Activated CD4-positive, alpha-beta T cell treated with anti-CD3 and anti-CD28 coated beads for 36 hours (primary cell): ENCODE data around the gene TSPAN10. TPM values are rescaled to one million over a fixed set of nuclear protein-coding genes. Genes with fewer than 3 reads are reported as not detected.

Source experiments
- ATAC-seq: fragments of 200-7000 bp; cut with Tn5 transposase; one replicate; pipeline ENCODE4 v1.10.0; 2021; ENCODE audit warnings: mild to moderate bottlenecking, moderate library complexity
- CTCF ChIA-PET: fragments of 350-600 bp; sonication (Branson Sonifier 250); formaldehyde crosslinking; loops from one replicate; lab custom pipeline; 2021; ENCODE audit warnings: antibody characterized with exemption; lab: Charles Lee
- POLR2A ChIA-PET: fragments of 350-600 bp; sonication (Branson Sonifier 250); formaldehyde crosslinking; loops from one replicate; lab custom pipeline; 2021; ENCODE audit warnings: antibody characterized with exemption, inconsistent platforms; lab: Charles Lee
- DNase-seq: peaks from one replicate; pipeline ENCODE4 v3.0.0-alpha.2; 2020
- H3K27ac Mint-ChIP-seq: one replicate; pipeline ENCODE4 v1.8.0; 2021; ENCODE audit warnings: mixed read lengths
- H3K27me3 Mint-ChIP-seq: one replicate; pipeline ENCODE4 v1.8.0; 2021; ENCODE audit warnings: mixed read lengths
- H3K36me3 Mint-ChIP-seq: one replicate; pipeline ENCODE4 v1.8.0; 2021; ENCODE audit warnings: low read depth, mixed read lengths
- H3K4me1 Mint-ChIP-seq: one replicate; pipeline ENCODE4 v1.8.0; 2021; ENCODE audit warnings: mixed read lengths
- H3K4me3 Mint-ChIP-seq: one replicate; pipeline ENCODE4 v1.8.0; 2021; ENCODE audit warnings: mild to moderate bottlenecking, moderate library complexity, mixed read lengths
- H3K9me3 Mint-ChIP-seq: one replicate; pipeline ENCODE4 v1.8.0; 2021; ENCODE audit warnings: low read depth, mixed read lengths
- intact Hi-C, 2 experiments: fragments of 100-400 bp; cut with DNase I in 1 of 2; cut with micrococcal nuclease in 1 of 2; formaldehyde crosslinking; loops; one replicate each; pipeline versions ENCODE4 v1.14.2 to v1.15.1; 2022 to 2024; cut with DNase I, micrococcal nuclease
- total RNA-seq, 2 experiments: library from RNA; stranded (reverse); gene quantifications; one replicate each; pipeline ENCODE4 v1.2.3, GENCODE V29; 2021

TSPAN10 gene
- under 1 TPM; 0.34 to 0.35 TPM for total RNA-seq

DNA sequence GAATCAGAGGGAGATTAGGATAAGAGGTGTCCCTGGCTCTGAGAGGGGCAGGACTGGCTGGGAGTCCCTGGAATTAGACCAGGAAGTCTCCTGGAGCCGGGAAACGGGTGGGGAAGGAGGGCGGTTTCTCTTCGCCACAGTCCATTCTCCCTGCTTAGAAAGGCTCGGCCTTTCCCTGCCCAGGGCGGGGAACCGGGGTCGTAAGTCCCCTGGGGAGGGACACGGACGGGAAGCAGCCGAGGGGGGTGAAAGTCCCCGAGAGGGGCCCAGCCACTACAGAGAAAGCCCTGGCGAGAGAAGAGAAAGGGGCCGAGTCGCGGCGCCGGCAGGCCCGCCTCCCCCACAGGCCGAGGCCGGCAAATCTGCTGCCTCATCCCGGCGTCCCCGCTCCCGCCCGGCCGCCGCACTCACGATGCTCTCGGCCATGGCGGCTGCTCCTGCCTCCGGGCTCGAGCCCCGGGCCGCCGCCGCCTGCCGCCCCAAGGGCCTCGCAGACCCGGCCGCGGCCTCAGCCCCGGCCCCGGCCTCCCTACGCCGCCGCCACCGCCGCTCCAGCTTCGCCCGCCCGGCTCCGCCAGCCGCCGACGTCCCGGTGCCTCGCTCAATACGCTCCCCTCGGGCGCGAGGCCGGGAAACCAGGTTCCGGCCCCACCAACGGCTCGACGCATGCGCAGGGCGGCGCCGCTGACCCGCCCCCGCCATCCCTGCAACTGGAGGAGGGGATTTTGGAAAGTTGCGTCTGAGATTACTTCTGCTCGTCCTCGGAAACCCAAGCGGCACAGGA, at the start of gene TSPAN10, which contains the start of gene NPLOC4:
Gene TSPAN10, plus strand, starts transcription at position 692 of the 784 bp plus-strand sequence. CDS start 5,217 bp downstream, outside the sequence.
Gene NPLOC4, minus strand, starts transcription at position 608 of the 784 bp plus-strand sequence. Its CDS starts 182 bp downstream, at position 426.
- ATAC-seq (peak; percentile 89), DNase-seq (peak; percentile 91)
- Mint-ChIP-seq H3K27ac (peak within 1 kb of the TSS; percentile 84), H3K4me1 (peaks cover 23% of the 10 kb centered on the region), H3K4me3 (peak within 1 kb of the TSS; percentile 96), H3K9me3 (no peaks in the 10 kb centered on the region), H3K27me3 (no peaks in the 10 kb centered on the region), H3K36me3 (peaks cover 11% of the 10 kb centered on the region)
- ChIA-PET CTCF (interaction anchor here (0.6 kb wide), 2 partner anchors 91 to 533 kb away, joined by 3 read pairs; no protein-coding TSS in a partner anchor), POLR2A (interaction anchor here (0.9 to 1.5 kb wide), 3 partner anchors 10 to 84 kb away, joined by 3 to 4 read pairs (median 3); partner anchors contain the start of genes ARL16, FAAP100 and HGS)
- intact Hi-C loops, result loop anchor here (1.0 to 2.0 kb wide), 14 partner anchors 28 to 413 kb away; partner anchors contain the start of genes ACTG1 (in 1 of the 2), ALYREF (in 1 of the 2), ANAPC11 (in 1 of the 2) and ARL16 (in 1 of the 2)

DNA sequence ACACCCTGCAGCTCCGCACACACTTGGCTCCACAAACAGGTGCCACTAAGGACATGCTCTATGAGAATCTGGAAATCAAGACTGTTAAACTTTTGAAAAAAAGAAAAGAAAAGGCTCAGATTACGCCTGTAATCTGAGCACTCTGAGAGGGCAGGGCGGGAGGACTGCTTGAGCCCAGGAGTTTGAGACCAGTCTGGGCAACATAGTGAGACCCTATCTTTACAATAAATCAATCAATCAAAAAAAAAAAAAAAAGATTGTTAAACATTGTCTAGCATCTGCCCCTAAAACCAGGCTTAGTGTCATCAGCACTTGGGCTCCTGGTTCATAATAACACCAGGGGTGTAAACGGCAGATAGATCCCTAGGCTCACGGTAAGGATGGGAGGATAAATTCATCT, 47.4 kb upstream of the TSPAN10 start:
- H3K4me3 Mint-ChIP-seq, result no peak overlapping the region
- intact Hi-C loops, result no loop called here
- H3K9me3 Mint-ChIP-seq, result no peaks in the 10 kb centered on the region
- ChIA-PET POLR2A (no interaction called here), CTCF (interaction anchor here (1.1 kb wide), 1 partner anchor 11 kb away, joined by 3 read pairs; no protein-coding TSS in a partner anchor)
- no peaks in the 10 kb centered on the region for H3K4me1 Mint-ChIP-seq
- H3K27ac Mint-ChIP-seq, result no peak overlapping the region
- no peaks in the 10 kb centered on the region for H3K27me3 Mint-ChIP-seq
- no peak for ATAC-seq
- no peak for DNase-seq
- H3K36me3 Mint-ChIP-seq, result peaks cover 53% of the 10 kb centered on the region

- Mint-ChIP-seq H3K4me3 (no peak overlapping the region), H3K36me3 (peaks cover 55% of the 10 kb centered on the region), H3K27ac (no peak overlapping the region), H3K4me1 (no peaks in the 10 kb centered on the region), H3K27me3 (no peaks in the 10 kb centered on the region), H3K9me3 (no peaks in the 10 kb centered on the region)
- ChIA-PET CTCF (interaction anchor here (1.1 kb wide), 1 partner anchor 11 kb away, joined by 3 read pairs; no protein-coding TSS in a partner anchor), POLR2A (no interaction called here)
- intact Hi-C loops, result no loop called here
- DNase-seq (no peak), ATAC-seq (no peak)
Measured at GRCh38 chr17:81590121-81590520, 46.9 kb upstream of the TSPAN10 start.

DNA sequence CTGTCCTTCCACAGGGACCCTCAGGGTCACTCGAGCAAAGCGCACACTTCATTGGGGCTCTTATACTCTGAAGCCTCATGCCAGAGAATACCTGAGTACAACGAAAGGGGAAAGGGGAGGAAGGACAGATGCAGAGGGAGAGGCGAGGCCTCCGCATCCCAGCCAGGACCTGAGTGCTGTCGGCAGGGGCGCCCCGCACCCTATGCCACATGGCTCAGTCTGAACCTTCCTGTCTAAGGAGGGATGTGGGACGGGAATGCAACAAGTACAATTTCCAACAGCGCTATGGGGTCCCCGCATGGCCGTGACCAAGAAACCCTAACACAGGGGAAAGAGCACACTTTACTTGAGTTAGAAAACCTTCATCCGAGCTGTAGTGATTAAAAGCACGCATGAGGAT, 45.0 kb upstream of the TSPAN10 start:
- intact Hi-C loops, result no loop called here
- ATAC-seq (no peak), DNase-seq (no peak)
- no peak overlapping the region for H3K4me3 Mint-ChIP-seq
- peaks cover 50% of the 10 kb centered on the region for H3K36me3 Mint-ChIP-seq
- H3K27ac Mint-ChIP-seq, result no peak overlapping the region
- POLR2A ChIA-PET, result no interaction called here
- H3K27me3 Mint-ChIP-seq, result no peaks in the 10 kb centered on the region
- no peaks in the 10 kb centered on the region for H3K4me1 Mint-ChIP-seq
- no peaks in the 10 kb centered on the region for H3K9me3 Mint-ChIP-seq
- CTCF ChIA-PET, result interaction anchor here (1.1 kb wide), 1 partner anchor 9 kb away, joined by 4 read pairs; no protein-coding TSS in a partner anchor

- no peak overlapping the region for H3K27ac Mint-ChIP-seq
- no peak overlapping the region for H3K4me3 Mint-ChIP-seq
- no peaks in the 10 kb centered on the region for H3K27me3 Mint-ChIP-seq
- H3K9me3 Mint-ChIP-seq, result no peaks in the 10 kb centered on the region
- ATAC-seq (no peak), DNase-seq (no peak)
- ChIA-PET CTCF (interaction anchor here (1.1 kb wide), 1 partner anchor 8 kb away, joined by 4 read pairs; no protein-coding TSS in a partner anchor), POLR2A (no interaction called here)
- no peaks in the 10 kb centered on the region for H3K4me1 Mint-ChIP-seq
- peaks cover 49% of the 10 kb centered on the region for H3K36me3 Mint-ChIP-seq
- intact Hi-C loops, result no loop called here
Measured at GRCh38 chr17:81593105-81593871, 43.7 kb upstream of the TSPAN10 start.

- POLR2A ChIA-PET, result no interaction called here
- H3K27ac Mint-ChIP-seq, result no peak overlapping the region
- H3K4me1 Mint-ChIP-seq, result no peaks in the 10 kb centered on the region
Measured at GRCh38 chr17:81599719-81600486, 37.1 kb upstream of the TSPAN10 start.

DNA sequence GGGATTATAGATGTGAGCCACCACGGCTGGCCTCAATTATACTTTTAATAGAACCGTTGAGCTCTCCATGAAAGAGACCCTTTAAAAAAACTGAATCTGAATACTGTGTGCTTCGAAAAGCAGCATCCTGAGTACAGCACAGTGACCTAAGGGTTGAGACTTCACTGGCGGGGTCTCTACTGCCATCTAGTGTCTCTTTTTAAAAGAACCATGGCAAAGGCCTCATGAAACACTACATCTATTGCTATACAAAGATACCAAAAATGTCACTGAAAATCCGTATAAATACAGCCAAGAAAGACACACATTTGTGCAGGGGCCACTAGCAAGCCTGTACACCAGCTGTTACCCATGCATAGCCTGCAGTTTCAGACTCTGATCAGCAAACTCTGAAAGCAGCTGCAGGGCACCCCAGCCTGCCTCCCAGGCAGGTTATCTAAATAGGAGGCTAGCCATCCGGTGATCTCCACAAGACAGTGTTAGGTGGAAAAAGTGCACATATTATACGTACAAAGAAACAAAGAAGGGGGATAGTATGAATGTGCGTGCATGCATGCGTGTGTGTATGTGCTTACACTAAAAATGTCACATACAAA, 35.4 kb upstream of the TSPAN10 start:
- no peaks in the 10 kb centered on the region for H3K4me1 Mint-ChIP-seq
- DNase-seq, result peak; percentile 48
- peak; percentile 99 for ATAC-seq
- no peaks in the 10 kb centered on the region for H3K9me3 Mint-ChIP-seq
- ChIA-PET POLR2A (no interaction called here), CTCF (interaction anchor here (0.5 to 2.1 kb wide), 22 partner anchors 9 to 339 kb away, joined by 3 to 18 read pairs (median 3); partner anchors contain the start of gene FAAP100)
- H3K27ac Mint-ChIP-seq, result no peak overlapping the region
- no peaks in the 10 kb centered on the region for H3K27me3 Mint-ChIP-seq
- H3K4me3 Mint-ChIP-seq, result no peak overlapping the region
- peaks cover 35% of the 10 kb centered on the region for H3K36me3 Mint-ChIP-seq
- intact Hi-C loops, result loop anchor here (1.0 to 2.0 kb wide), 3 partner anchors 87 to 349 kb away; no protein-coding TSS in a partner anchor

More at GRCh38 chr17:81599719-81600486, 37.1 kb upstream of the TSPAN10 start:
- DNase-seq, result no peak
- ATAC-seq, result no peak
- Mint-ChIP-seq H3K36me3 (peaks cover 41% of the 10 kb centered on the region), H3K27me3 (no peaks in the 10 kb centered on the region), H3K4me3 (no peak overlapping the region), H3K9me3 (no peaks in the 10 kb centered on the region)
- CTCF ChIA-PET, result interaction anchor here (0.7 to 2.1 kb wide), 8 partner anchors 10 to 290 kb away, joined by 3 to 18 read pairs (median 4); no protein-coding TSS in a partner anchor
- intact Hi-C loops, result loop anchor here (2.0 kb wide), 2 partner anchors 85 to 347 kb away; no protein-coding TSS in a partner anchor

GRCh38 chr17:81603846-81604610, 33.0 kb upstream of the TSPAN10 start:
- intact Hi-C loops, result no loop called here

DNA sequence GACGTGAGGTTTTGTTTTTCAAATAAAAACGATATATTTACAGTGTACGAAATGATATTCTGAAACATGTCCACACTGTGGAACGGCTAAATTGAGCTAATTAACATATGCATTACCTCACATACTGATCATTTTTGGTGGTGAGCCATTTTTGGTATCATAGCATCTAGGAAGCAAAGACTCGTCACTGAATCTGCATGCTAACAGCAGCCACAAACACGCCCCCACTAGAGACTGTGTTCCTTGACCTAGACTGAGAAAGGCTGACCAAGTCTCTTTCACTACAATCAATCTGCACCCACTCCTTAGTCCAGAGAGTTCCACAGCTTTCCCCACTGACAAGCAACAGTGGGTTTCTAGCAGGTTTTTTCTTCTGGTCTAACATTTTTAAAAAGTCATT, 29.6 kb upstream of the TSPAN10 start:
- Mint-ChIP-seq H3K4me3 (no peak overlapping the region), H3K27me3 (no peaks in the 10 kb centered on the region), H3K4me1 (peaks cover 2% of the 10 kb centered on the region), H3K9me3 (no peaks in the 10 kb centered on the region), H3K36me3 (peaks cover 23% of the 10 kb centered on the region), H3K27ac (no peak overlapping the region)
- ATAC-seq (peak; percentile 23), DNase-seq (no peak)
- ChIA-PET CTCF (interaction anchor here (0.6 to 1.5 kb wide), 2 partner anchors 88 to 248 kb away, joined by 3 to 4 read pairs; no protein-coding TSS in a partner anchor), POLR2A (no interaction called here)
- intact Hi-C loops, result no loop called here

More at GRCh38 chr17:81603846-81604610, 33.0 kb upstream of the TSPAN10 start:
- Mint-ChIP-seq H3K4me3 (no peak overlapping the region), H3K9me3 (no peaks in the 10 kb centered on the region), H3K36me3 (peaks cover 28% of the 10 kb centered on the region), H3K27me3 (no peaks in the 10 kb centered on the region), H3K4me1 (peaks cover 2% of the 10 kb centered on the region), H3K27ac (peak overlapping the region; percentile 23)
- DNase-seq, result no peak
- ChIA-PET POLR2A (no interaction called here), CTCF (no interaction called here)
- ATAC-seq, result no peak
